RWPE1 (cell line): Measurements from ENCODE around the gene SYDE2.

ENCODE experiments used
- CTCF ChIA-PET: fragments of 350-600 bp; sonication (Branson Sonifier 250); formaldehyde crosslinking; extraction: SDS; loops from one replicate; lab custom pipeline; 2021; lab: Yijun Ruan, JAX
- POLR2A ChIA-PET: fragments of 400-600 bp; formaldehyde crosslinking; extraction: SDS; loops from one replicate; lab custom pipeline; 2020; ENCODE audit warnings: antibody characterized with exemption; ENCODE audit not compliant: low non-redundant PET; lab: Yijun Ruan, JAX
- DNase-seq: peaks from one replicate; pipeline ENCODE4 v3.0.0; 2012; ENCODE audit warnings: low spot score
- H3K27ac ChIP-seq: fragments of 450-650 bp; 2 replicates; pipeline ENCODE4 v1.5.1; 2017
- TF ChIP-seq, protein P1 (sequence below): fragments of 450-650 bp; conservative IDR thresholded peaks from 2 replicates; pipeline ENCODE4 v1.5.1; 2017; ENCODE audit warnings: low read depth, mild to moderate bottlenecking

The SYDE2 gene

DNA sequence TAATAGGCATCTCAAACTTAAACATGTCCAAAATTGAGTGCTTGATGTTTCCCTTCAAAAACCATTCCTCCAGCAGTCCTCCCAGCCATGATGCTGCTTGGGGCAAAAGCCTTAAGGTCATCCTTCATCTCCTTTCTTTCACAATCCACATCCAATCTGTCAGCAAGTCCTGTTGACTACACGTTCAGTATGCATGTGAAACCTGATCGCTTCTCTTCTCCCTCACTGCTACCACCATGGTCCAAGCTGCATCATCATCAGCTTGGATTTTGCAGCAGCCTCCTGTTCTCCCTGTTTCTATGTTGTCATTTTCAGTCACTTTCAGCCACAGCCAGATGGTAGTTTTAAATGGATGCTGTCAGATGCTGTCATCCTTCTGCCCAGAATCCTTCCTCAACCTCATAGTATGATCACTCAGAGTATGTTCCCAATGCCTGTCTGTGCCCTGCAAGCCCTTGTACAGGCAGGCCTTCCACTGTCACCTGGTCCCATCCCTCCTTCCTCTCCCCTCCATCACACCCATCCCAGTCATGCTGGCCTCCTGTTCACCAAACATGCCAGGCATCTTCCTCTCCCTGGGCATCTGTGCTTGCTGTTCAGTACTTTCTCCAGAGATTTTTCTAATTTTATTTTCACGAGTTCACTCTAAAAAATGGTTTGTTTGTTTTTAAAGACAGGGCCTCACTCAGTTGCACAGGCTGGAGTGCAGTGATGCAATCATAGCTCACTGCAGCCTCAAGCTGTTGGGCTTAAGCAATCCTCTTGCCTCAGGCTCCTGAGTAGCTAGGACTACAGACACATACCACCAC lies 66.0 kb downstream of the SYDE2 start:
- H3K27ac ChIP-seq, result no peak overlapping the region
- TF ChIP-seq, protein P1, sequence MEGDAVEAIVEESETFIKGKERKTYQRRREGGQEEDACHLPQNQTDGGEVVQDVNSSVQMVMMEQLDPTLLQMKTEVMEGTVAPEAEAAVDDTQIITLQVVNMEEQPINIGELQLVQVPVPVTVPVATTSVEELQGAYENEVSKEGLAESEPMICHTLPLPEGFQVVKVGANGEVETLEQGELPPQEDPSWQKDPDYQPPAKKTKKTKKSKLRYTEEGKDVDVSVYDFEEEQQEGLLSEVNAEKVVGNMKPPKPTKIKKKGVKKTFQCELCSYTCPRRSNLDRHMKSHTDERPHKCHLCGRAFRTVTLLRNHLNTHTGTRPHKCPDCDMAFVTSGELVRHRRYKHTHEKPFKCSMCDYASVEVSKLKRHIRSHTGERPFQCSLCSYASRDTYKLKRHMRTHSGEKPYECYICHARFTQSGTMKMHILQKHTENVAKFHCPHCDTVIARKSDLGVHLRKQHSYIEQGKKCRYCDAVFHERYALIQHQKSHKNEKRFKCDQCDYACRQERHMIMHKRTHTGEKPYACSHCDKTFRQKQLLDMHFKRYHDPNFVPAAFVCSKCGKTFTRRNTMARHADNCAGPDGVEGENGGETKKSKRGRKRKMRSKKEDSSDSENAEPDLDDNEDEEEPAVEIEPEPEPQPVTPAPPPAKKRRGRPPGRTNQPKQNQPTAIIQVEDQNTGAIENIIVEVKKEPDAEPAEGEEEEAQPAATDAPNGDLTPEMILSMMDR, result no peak
- ChIA-PET CTCF (no interaction called here), POLR2A (no interaction called here)
- DNase-seq, result no peak

DNA sequence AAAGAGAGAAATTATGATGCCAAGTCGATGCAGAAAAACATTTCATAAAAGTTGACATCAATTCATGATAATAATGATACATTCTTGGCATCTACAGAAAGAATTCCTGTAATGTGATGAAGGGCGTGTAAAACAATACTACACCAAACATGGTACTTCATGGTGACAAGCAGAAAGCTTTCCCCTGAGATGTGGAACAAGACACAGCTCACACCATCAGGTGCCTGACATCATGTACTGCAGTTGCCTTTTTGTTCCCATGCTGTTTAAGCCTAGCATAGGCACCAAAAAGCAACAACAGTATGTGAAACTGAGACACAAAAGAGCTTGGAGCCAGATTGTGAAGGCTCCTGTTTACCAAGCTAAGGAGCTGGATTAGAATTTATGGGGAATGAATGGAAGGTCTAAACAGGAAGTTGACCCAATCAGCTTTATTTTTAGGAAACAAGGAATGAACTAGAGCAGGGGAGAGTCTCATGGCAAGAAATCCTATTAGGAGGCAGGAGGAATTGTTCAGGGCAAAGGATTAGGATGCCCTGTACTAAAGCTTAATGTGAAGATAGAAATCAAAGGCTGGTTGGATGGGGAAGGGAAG lies 67.2 kb downstream of the SYDE2 start:
- POLR2A ChIA-PET, result no interaction called here
- DNase-seq, result no peak
- CTCF ChIA-PET, result no interaction called here
- TF ChIP-seq, protein P1, result no peak
- no peak overlapping the region for H3K27ac ChIP-seq

DNA sequence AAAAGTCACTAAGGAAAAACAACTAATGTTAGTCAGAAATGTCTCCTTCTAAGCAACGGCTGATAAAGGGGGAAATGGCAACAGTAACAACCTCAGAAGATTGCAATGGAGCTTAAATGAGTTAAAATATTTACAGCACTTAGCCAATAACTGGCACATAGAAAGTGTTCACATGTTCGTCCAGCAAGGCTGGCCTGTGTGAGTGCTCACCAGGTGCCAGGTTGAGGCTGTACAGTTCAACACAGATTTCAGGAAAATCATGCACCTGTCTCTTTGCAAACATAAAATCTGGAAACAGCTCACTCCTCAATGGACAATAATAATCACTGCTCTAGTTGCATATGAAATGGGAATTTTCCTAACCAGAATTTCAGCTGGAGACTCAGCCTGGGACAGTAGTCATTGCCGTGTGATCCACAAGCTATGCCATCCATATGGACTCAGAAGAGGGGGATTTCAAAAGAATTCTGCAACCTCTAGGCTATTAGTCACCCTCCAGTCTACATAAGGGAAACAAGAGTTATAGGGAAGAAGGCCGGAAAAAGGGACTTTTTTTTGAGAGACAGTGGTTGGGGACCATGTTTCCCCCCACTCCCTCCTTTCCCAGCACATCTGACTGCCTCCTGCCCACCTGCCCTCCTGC lies 68.6 kb downstream of the SYDE2 start:
- ChIA-PET POLR2A (no interaction called here), CTCF (no interaction called here)
- DNase-seq, result no peak
- H3K27ac ChIP-seq, result no peak overlapping the region
- TF ChIP-seq, protein P1, result no peak

DNA sequence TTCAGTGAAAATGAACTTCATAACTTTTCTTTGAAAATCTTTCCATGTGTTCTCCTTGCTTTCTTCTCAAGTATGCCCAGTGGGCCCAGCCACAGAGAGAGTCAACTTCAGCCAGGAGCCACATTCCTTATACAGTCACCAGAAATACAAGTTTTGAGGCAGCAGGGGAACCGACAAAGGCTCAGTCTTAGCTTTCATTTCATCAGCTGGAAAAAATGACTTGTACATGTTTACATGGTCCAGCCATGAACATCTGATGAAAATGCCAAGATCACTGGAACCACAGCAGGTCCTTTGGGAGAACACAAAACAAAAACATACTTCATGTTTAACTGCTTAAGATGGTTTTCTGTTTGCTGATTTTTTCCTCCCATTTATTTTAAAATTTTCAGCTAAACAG lies 72.5 kb downstream of the SYDE2 start:
- H3K27ac ChIP-seq, result no peak overlapping the region
- DNase-seq, result no peak
- ChIA-PET POLR2A (no interaction called here), CTCF (interaction anchor here (0.9 kb wide), 1 partner anchor 146 kb away, joined by 3 read pairs; no protein-coding TSS in a partner anchor)
- TF ChIP-seq, protein P1, result no peak

DNA sequence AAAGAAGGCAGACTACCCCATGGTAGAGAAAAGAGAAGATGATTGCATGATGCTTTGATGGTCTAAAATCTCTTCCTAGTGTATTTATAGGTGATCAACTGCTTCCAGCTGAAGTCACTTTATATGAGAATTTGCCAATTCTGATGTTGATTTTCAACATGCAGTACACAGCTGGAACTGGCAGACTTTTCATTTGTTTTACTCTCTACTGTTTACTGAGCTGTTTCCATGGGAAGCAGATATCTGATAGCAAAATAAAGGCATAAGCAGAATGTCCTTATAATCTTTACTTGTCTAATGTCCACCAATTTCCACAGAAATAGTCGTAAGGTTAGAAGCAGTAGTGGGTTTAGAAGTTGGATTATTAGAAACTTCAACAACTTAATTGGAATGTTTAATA lies 74.9 kb downstream of the SYDE2 start:
- H3K27ac ChIP-seq, result no peak overlapping the region
- CTCF ChIA-PET, result interaction anchor here (1.2 kb wide), 1 partner anchor 104 kb away, joined by 4 read pairs; no protein-coding TSS in a partner anchor
- TF ChIP-seq, protein P1, result no peak
- POLR2A ChIA-PET, result no interaction called here
- DNase-seq, result no peak

DNA sequence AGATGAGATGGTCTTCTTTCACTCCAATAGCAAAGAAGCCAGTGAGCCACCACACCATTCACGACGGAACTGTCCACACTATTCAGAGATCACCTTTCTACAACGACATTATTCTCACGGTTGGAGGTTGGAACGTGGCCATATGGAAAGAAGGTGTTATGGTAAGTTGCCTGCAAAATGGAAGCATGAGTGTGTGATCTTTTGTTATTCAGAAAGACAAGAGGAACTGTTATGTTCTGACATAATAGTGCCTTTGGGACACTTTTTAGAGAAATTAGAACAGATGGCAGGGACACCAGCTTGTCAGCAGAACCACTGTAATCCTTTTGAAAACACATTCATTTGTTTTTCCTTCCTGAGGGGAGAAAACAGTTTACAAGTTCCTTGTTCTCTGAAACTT lies 76.7 kb downstream of the SYDE2 start:
- no peak overlapping the region for H3K27ac ChIP-seq
- CTCF ChIA-PET, result no interaction called here
- TF ChIP-seq, protein P1, result no peak
- DNase-seq, result no peak
- POLR2A ChIA-PET, result no interaction called here
